Measurements from ENCODE around the gene ASCC2. TPM values are rescaled to one million over a fixed set of nuclear protein-coding genes. Genes with fewer than 3 reads are reported as not detected.

The ASCC2 gene
- total and polyA plus RNA-seq, 12 donors, result 44.8 to 153 (median 74.7) TPM

GRCh38 chr22:29885610-29886009 lies 47.5 kb upstream of the ASCC2 start:
- Histone ChIP-seq H3K27ac (no peak overlapping the region), H3K9me3 (replicated peaks in 1 of 3) (no peaks in the 10 kb centered on the region), H3K36me3 (replicated peaks in 1 of 2) (no peaks in the 10 kb centered on the region), H3K27me3 (no peaks in the 10 kb centered on the region), H3K4me1 (replicated peaks in 1 of 2) (peaks cover 14 to 55% of the 10 kb centered on the region in 2 donors), H3K4me3 (no peak overlapping the region)
- no peak for DNase-seq
- 74 to 76% (median 75%) methylated on average over 4 of the region's 4 CpGs for WGBS, 4 donors
- intact Hi-C loops (cut with DNase I), result loop anchor here in 1 of 2 donors (10.0 kb wide), 1 partner anchor 119 kb away; no protein-coding TSS in a partner anchor
- TF ChIP-seq CTCF (IDR thresholded peaks at IDR 0.05), result no peak
- no peak for TF ChIP-seq POLR2A (IDR thresholded peaks at IDR 0.05)

- Histone ChIP-seq H3K36me3 (replicated peaks in 1 of 2) (no peaks in the 10 kb centered on the region), H3K27me3 (no peaks in the 10 kb centered on the region), H3K4me3 (peak overlapping the region; percentile 65 to 96 (median 89)), H3K9me3 (replicated peaks in 1 of 3) (no peaks in the 10 kb centered on the region), H3K27ac (peak overlapping the region in 4 of 5 donors; percentile 91 to 97 (median 96)), H3K4me1 (replicated peaks in 1 of 2) (peaks cover 14 to 46% of the 10 kb centered on the region in 2 donors)
- DNase-seq, result no peak
- no peak for TF ChIP-seq CTCF (IDR thresholded peaks at IDR 0.05)
- intact Hi-C loops (cut with DNase I), result loop anchor here in 1 of 2 donors (10.0 kb wide), 1 partner anchor 121 kb away; no protein-coding TSS in a partner anchor
- WGBS, 4 donors, result 0 to 1% (median 0%) methylated on average over 3 to 14 of the region's 14 CpGs
Measured at GRCh38 chr22:29883775-29884097, 45.7 kb upstream of the ASCC2 start.

GRCh38 chr22:29883045-29883774 lies 45.1 kb upstream of the ASCC2 start, which contains the start of gene MTMR3:
Gene MTMR3 (plus strand): TSS chr22:29883174. CDS start chr22:29971060, 87,886 bp downstream.
- intact Hi-C loops (cut with DNase I), result loop anchor here in 1 of 2 donors (10.0 kb wide), 1 partner anchor 122 kb away; no protein-coding TSS in a partner anchor
- peak; percentile 92 to 97 (median 95) for DNase-seq
- H3K9me3 ChIP-seq (replicated peaks in 1 of 3), result no peaks in the 10 kb centered on the region
- no peaks in the 10 kb centered on the region for H3K27me3 ChIP-seq
- TF ChIP-seq CTCF (IDR thresholded peaks at IDR 0.05), result peak; percentile 23 to 52 (median 44)
- TF ChIP-seq POLR2A (IDR thresholded peaks at IDR 0.05), result peak; percentile 67 to 80
- no peaks in the 10 kb centered on the region for H3K36me3 ChIP-seq (replicated peaks in 1 of 2)
- H3K4me3 ChIP-seq, result peak within 1 kb of the TSS; percentile 65 to 96 (median 89)
- 0 to 3% (median 0%) methylated on average over 1 to 82 of the region's 82 CpGs for WGBS, 4 donors
- H3K4me1 ChIP-seq (replicated peaks in 1 of 2), result peaks cover 14 to 44% of the 10 kb centered on the region in 2 donors
- H3K27ac ChIP-seq, result peak within 1 kb of the TSS; percentile 91 to 97 (median 95)

GRCh38 chr22:29882716-29883044 lies 44.6 kb upstream of the ASCC2 start:
- Histone ChIP-seq H3K27ac (no peak overlapping the region), H3K9me3 (replicated peaks in 1 of 3) (no peaks in the 10 kb centered on the region), H3K4me3 (peak overlapping the region in 2 of 4 donors; percentile 65 to 88), H3K36me3 (replicated peaks in 1 of 2) (no peaks in the 10 kb centered on the region), H3K27me3 (no peaks in the 10 kb centered on the region), H3K4me1 (replicated peaks in 1 of 2) (peaks cover 14 to 39% of the 10 kb centered on the region in 2 donors)
- no peak for DNase-seq
- 0 to 2% (median 1%) methylated on average over 5 of the region's 5 CpGs for WGBS, 4 donors
- intact Hi-C loops (cut with DNase I), result loop anchor here in 1 of 2 donors (10.0 kb wide), 1 partner anchor 122 kb away; no protein-coding TSS in a partner anchor
- TF ChIP-seq CTCF (IDR thresholded peaks at IDR 0.05) (no peak), POLR2A (IDR thresholded peaks at IDR 0.05) (no peak)
